HCT116 (cell line): ENCODE data around the gene VPS35L. TPM values are rescaled to one million over a fixed set of nuclear protein-coding genes. Genes with fewer than 3 reads are reported as not detected.

ENCODE experiments used
- ATAC-seq: fragments of 200-7000 bp; cut with Tn5 transposase; 2 replicates; pipeline ENCODE4 v1.9.1; 2020; ENCODE audit warnings: mild to moderate bottlenecking, moderate library complexity
- BruUV-seq: library from RNA; stranded (reverse); fragments of 400-500 nt; replicated peaks from 2 replicates; lab custom pipeline; 2021; lab: Mats Ljungman, UMichigan
- CTCF ChIA-PET: fragments of 300-600 bp; sonication (Branson Sonifier 250); formaldehyde crosslinking; loops from one replicate; lab custom pipeline; 2021; ENCODE audit warnings: antibody characterized with exemption; lab: Charles Lee
- POLR2A ChIA-PET: fragments of 300-600, 350-600 bp; sonication (Branson Sonifier 250); formaldehyde crosslinking; loops from one replicate; lab custom pipeline; 2021; ENCODE audit warnings: antibody characterized with exemption; lab: Charles Lee
- RAD21 ChIA-PET, 2 experiments: fragments of 300-600 bp; sonication (Branson Sonifier 250); formaldehyde crosslinking; loops; one replicate each; lab custom pipeline; 2023; ENCODE audit warnings: low total read pairs in 2 of 2; ENCODE audit not compliant: uncharacterized antibody in 2 of 2, unreplicated experiment in 2 of 2, low non-redundant PET in 1 of 2; lab: Charles Lee
- DNase-seq: peaks from one replicate; pipeline ENCODE4 v3.0.0-alpha.2; 2010; ENCODE audit warnings: low read depth, low spot score
- H2AFZ ChIP-seq: fragments of 200-600 bp; shearing (Covaris generic), sonication (generic); 2 replicates; pipeline ENCODE4 v1.6.1; 2017; ENCODE audit warnings: low read depth, mixed run types, mixed read lengths, antibody characterized with exemption, low read length; ENCODE audit not compliant: poor library complexity, severe bottlenecking
- H3K27ac ChIP-seq: 2 replicates; pipeline ENCODE4 v1.5.1; 2012; ENCODE audit warnings: low read depth, low read length
- H3K27me3 ChIP-seq: fragments of 200-600 bp; sonication (generic); 2 replicates; pipeline ENCODE4 v1.6.1; 2016; ENCODE audit warnings: mixed run types, low read length, mixed read lengths; ENCODE audit not compliant: insufficient read depth
- H3K36me3 ChIP-seq, 2 experiments: fragments of 200-500 bp in 1 of 2; fragments of 200-600 bp in 1 of 2; sonication (Bioruptor generic) in 1 of 2; sonication (generic) in 1 of 2; 2 replicates each; pipeline versions ENCODE4 v1.5.1 to v1.6.1; 2014 to 2016; ENCODE audit warnings: low read length in 2 of 2, inconsistent platforms in 1 of 2, mixed read lengths in 1 of 2, mixed run types in 1 of 2; ENCODE audit not compliant: insufficient read depth in 2 of 2, control insufficient read depth in 1 of 2
- H3K4me1 ChIP-seq, 2 experiments: fragments of 200-600 bp in 1 of 2; sonication (generic) in 1 of 2; 2 replicates each; pipeline versions ENCODE4 v1.5.1 to v1.6.1; 2012 to 2017; ENCODE audit warnings: low read length in 2 of 2, inconsistent platforms in 1 of 2, mild to moderate bottlenecking in 1 of 2, mixed read lengths in 1 of 2, mixed run types in 1 of 2, moderate library complexity in 1 of 2; ENCODE audit not compliant: insufficient read depth in 2 of 2, control insufficient read depth in 1 of 2
- H3K4me2 ChIP-seq: fragments of 200-600 bp; sonication (generic); 2 replicates; pipeline ENCODE4 v1.6.1; 2017; ENCODE audit warnings: mixed run types, low read length, mixed read lengths
- H3K4me3 ChIP-seq, 2 experiments: fragments of 200-600 bp in 1 of 2; sonication (generic) in 1 of 2; replicated peaks in 1 of 2; 2 replicates each; pipeline ENCODE4 v1.5.1; 2011 to 2016; ENCODE audit warnings: low read length in 2 of 2, control low read depth in 1 of 2, low read depth in 1 of 2, mild to moderate bottlenecking in 1 of 2, mixed read lengths in 1 of 2, mixed run types in 1 of 2
- H3K79me2 ChIP-seq: fragments of 200-600 bp; sonication (generic); 2 replicates; pipeline ENCODE4 v1.6.1; 2017; ENCODE audit warnings: mild to moderate bottlenecking, mixed run types, low read length, moderate library complexity, mixed read lengths; ENCODE audit not compliant: insufficient read depth
- H3K9ac ChIP-seq: fragments of 200-600 bp; sonication (generic); 2 replicates; pipeline ENCODE4 v1.6.1; 2016; ENCODE audit warnings: low read length, mixed read lengths
- H3K9me2 ChIP-seq: fragments of 200-600 bp; sonication (generic), shearing (Covaris generic); 2 replicates; pipeline ENCODE4 v1.6.1; 2017; ENCODE audit warnings: mixed run types, mild to moderate bottlenecking, moderate library complexity; ENCODE audit not compliant: insufficient read depth
- H3K9me3 ChIP-seq, 2 experiments: fragments of 200-500 bp in 1 of 2; fragments of 200-600 bp in 1 of 2; sonication (Bioruptor generic) in 1 of 2; sonication (generic) in 1 of 2; 2 replicates each; pipeline ENCODE4 v1.6.1; 2014 to 2017; ENCODE audit warnings: low read length in 2 of 2, mixed read lengths in 2 of 2, inconsistent platforms in 1 of 2, low read depth in 1 of 2, mild to moderate bottlenecking in 1 of 2, mixed run types in 1 of 2, moderate library complexity in 1 of 2; ENCODE audit not compliant: control insufficient read depth in 1 of 2, insufficient read depth in 1 of 2
- H4K20me1 ChIP-seq: fragments of 200-600 bp; sonication (generic), shearing (Covaris generic); 2 replicates; pipeline ENCODE4 v1.6.1; 2017; ENCODE audit warnings: mixed run types, mild to moderate bottlenecking, moderate library complexity; ENCODE audit not compliant: insufficient read depth
- ATF3 ChIP-seq: IDR thresholded peaks from 2 replicates; pipeline ENCODE4 v1.6.1; 2012
- CEBPB ChIP-seq: IDR thresholded peaks from 2 replicates; pipeline ENCODE4 v1.6.1; 2012; ENCODE audit warnings: low read depth
- EGR1 ChIP-seq: IDR thresholded peaks from 2 replicates; pipeline ENCODE4 v1.6.1; 2012; ENCODE audit warnings: low read depth
- ELF1 ChIP-seq: IDR thresholded peaks from 2 replicates; pipeline ENCODE4 v1.6.1; 2012; ENCODE audit warnings: low read depth, borderline replicate concordance
- EZH2 ChIP-seq: fragments of 200-600 bp; sonication (generic); IDR thresholded peaks from 2 replicates; pipeline ENCODE4 v1.6.1; 2017; ENCODE audit warnings: antibody characterized with exemption, mixed run types
- FOSL1 ChIP-seq: IDR thresholded peaks from 2 replicates; pipeline ENCODE4 v1.6.1; 2012; ENCODE audit warnings: low read depth
- JUND ChIP-seq: IDR thresholded peaks from 2 replicates; pipeline ENCODE4 v1.6.1; 2012
- POLR2AphosphoS5 ChIP-seq: IDR thresholded peaks from 2 replicates; pipeline ENCODE4 v1.6.1; 2011; ENCODE audit warnings: mild to moderate bottlenecking, low read depth, low read length, moderate library complexity
- SIN3A ChIP-seq: IDR thresholded peaks from 2 replicates; pipeline ENCODE4 v1.6.1; 2012; ENCODE audit warnings: low read depth
- SP1 ChIP-seq: IDR thresholded peaks from 2 replicates; pipeline ENCODE4 v1.6.1; 2012; ENCODE audit warnings: low read depth
- SRF ChIP-seq: IDR thresholded peaks from 2 replicates; pipeline ENCODE4 v1.6.1; 2012; ENCODE audit warnings: low read depth
- TCF7L2 ChIP-seq: IDR thresholded peaks from 2 replicates; pipeline ENCODE4 v1.7.0; 2011; ENCODE audit warnings: borderline replicate concordance, inconsistent platforms; ENCODE audit not compliant: insufficient read depth, insufficient read length; ENCODE audit errors: extremely low read depth
- YY1 ChIP-seq: IDR thresholded peaks from 2 replicates; pipeline ENCODE4 v1.6.1; 2011; ENCODE audit warnings: low read length, low read depth, moderate library complexity, mild to moderate bottlenecking; ENCODE audit not compliant: insufficient replicate concordance; ENCODE audit errors: extremely low read depth
- ZNF274 ChIP-seq: fragments of 200-500 bp; sonication (Bioruptor generic); IDR thresholded peaks from 2 replicates; pipeline ENCODE4 v1.6.1; 2014; ENCODE audit warnings: mild to moderate bottlenecking, low read depth, low read length, inconsistent platforms
- intact Hi-C: fragments of 100-400 bp; cut with micrococcal nuclease; formaldehyde crosslinking; loops from 2 replicates; pipeline ENCODE4 v1.10.0; 2022
- total RNA-seq: library from RNA; stranded (reverse); gene quantifications from one replicate; pipeline ENCODE4 v1.2.1, GENCODE V29; 2021; ENCODE audit not compliant: unreplicated experiment

Gene VPS35L
- total RNA-seq, 1 experiment from 2014 or later, result 21.4 TPM

GRCh38 chr16:19563377-19563776 is 7.9 kb downstream of the VPS35L start:
- no peak for TF ChIP-seq ELF1
- no peak for TF ChIP-seq ZNF274
- TF ChIP-seq POLR2AphosphoS5, result no peak
- no peak for TF ChIP-seq JUND
- TF ChIP-seq SP1, result no peak
- TF ChIP-seq EGR1, result no peak
- no peak for TF ChIP-seq SRF
- no peak for TF ChIP-seq CEBPB
- TF ChIP-seq EZH2, result no peak
- TF ChIP-seq YY1, result no peak
- no peak for TF ChIP-seq ATF3
- no peak for TF ChIP-seq FOSL1
- Histone ChIP-seq H4K20me1 (no peaks in the 10 kb centered on the region), H3K27ac (no peak overlapping the region), H3K4me2 (no peak overlapping the region), H3K4me1 (no peaks in the 10 kb centered on the region), H3K4me3 (no peak overlapping the region), H2AFZ (no peak overlapping the region), H3K27me3 (no peaks in the 10 kb centered on the region), H3K9ac (no peak overlapping the region), H3K9me2 (no peaks in the 10 kb centered on the region), H3K36me3 (no peaks in the 10 kb centered on the region), H3K79me2 (no peaks in the 10 kb centered on the region), H3K9me3 (no peaks in the 10 kb centered on the region)
- no peak for DNase-seq
- RAD21 ChIA-PET, result no interaction called here
- POLR2A ChIA-PET, result no interaction called here
- BruUV-seq, result no TSS peak
- CTCF ChIA-PET, result interaction anchor here (3.2 kb wide), 1 partner anchor 21 kb away, joined by 14 read pairs; no protein-coding TSS in a partner anchor
- intact Hi-C loops, result no loop called here
- no peak for ATAC-seq

- Histone ChIP-seq H3K36me3 (no peaks in the 10 kb centered on the region), H3K9ac (no peak overlapping the region), H3K9me3 (no peaks in the 10 kb centered on the region), H3K79me2 (no peaks in the 10 kb centered on the region), H3K27me3 (no peaks in the 10 kb centered on the region), H3K9me2 (no peaks in the 10 kb centered on the region), H3K4me2 (no peak overlapping the region), H4K20me1 (no peaks in the 10 kb centered on the region), H3K27ac (no peak overlapping the region), H3K4me1 (no peaks in the 10 kb centered on the region), H3K4me3 (no peak overlapping the region), H2AFZ (no peak overlapping the region)
- no peak for TF ChIP-seq SIN3A
- no peak for TF ChIP-seq ELF1
- TF ChIP-seq TCF7L2, result no peak
- RAD21 ChIA-PET, result no interaction called here
- intact Hi-C loops, result no loop called here
- CTCF ChIA-PET, result interaction anchor here (1.0 to 1.2 kb wide), 2 partner anchors 11 to 17 kb away, joined by 3 to 7 read pairs; partner anchors contain the start of gene VPS35L
- POLR2A ChIA-PET, result no interaction called here
- ATAC-seq, result no peak
- BruUV-seq, result no TSS peak
- no peak for DNase-seq
These were observed 10.9 kb downstream of the VPS35L start for GRCh38 chr16:19566362-19566761.
